SK-N-DZ (cell line): ENCODE results near the gene TFAP2A.

ENCODE experiments used
- DNase-seq: peaks from one replicate; pipeline ENCODE4 v3.0.0-alpha.2; 2015; ENCODE audit warnings: low spot score

Gene TFAP2A

DNA sequence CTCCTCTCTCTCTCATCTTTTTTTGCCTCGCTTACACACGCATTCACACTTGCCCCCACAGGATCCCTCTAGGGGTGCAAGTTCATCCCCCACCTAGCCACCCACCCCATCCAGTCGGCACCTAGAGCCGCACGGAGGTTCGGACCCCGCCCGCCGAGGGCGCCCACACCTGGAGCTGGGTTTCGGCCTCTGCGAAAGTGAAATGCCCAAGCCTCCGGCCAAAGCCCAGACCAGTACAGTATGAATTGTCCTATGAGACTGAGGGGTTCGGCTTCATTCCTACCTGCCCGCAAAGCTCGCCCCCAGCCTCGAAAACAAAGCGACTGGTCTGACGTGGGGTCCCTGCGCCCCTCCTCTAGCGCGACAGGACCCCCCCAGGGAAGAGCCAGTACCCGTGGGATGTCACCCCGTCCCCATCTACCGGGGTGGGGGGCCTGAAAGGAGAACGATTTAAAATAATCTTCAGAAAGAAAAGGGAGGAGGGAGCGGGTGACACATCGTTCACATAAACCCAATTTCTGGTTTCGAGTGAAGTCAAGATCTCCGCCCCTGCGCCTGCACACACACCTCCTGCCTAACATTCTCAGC lies 1.5 kb downstream of the TFAP2A start:
- DNase-seq, result no peak

DNA sequence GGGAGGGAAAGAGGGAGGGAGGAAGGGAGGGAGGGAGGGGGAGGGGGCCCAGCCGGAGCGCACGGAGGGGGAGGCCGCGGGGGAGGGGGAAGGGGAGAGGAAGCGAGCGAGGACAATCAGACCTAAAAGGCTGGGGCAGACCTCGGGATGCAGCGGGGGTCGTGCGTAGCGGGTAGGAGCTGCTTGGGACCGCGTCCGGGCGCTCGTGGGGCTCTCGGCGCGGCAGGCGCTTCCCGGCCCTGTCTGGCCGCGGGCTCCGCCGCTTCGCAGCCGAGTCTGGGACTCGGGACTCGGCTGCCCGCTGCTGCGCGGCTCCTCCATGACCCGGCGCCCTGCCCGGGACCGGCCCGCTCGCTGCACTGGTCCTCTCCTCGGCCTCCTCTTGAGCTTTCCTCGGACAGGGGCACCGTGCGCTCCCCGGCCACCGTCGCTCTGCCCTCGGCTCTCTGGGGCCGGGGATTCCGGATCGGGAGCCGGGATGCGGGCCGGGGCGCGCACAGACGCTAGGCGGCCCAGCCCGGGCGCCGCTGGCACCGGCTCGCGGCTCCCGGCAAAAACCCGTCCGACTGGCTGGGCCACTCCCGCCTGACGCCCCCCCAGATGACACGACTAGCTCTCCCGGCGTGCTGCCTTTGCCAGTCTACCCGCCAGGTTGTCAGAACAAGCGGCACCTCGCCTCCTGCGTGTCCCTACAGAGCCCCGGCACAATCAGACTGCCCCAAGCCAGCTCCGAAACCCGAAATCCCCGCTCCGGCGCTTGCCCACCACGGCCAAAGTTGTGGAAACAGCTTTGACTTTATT lies 2.2 kb downstream of the TFAP2A start:
- no peak for DNase-seq

DNA sequence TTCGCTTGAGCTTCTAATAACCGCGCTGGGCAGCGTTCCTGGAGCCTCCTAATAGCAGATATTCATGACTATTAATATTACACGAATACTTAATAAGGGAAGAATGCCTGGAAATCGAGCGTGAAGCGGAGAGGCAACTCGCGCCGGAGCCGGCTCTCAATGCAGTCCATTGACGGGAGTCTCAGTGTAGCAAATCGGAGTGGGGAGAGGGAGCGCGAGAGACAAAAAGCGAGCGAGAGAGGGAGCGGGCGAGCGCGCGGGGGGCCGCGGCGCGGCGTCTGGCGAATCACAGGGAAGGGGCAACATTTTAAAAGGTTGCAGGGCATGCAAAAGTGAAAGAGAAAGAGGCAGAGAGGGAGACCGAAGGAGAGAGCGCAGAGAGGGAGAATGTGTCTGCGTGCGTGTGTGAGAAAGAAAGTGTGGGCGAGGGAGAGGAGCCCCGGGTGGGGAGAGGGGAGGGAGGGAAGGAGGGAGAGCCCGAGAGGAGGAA lies 2.9 kb downstream of the TFAP2A start:
- no peak for DNase-seq

DNA sequence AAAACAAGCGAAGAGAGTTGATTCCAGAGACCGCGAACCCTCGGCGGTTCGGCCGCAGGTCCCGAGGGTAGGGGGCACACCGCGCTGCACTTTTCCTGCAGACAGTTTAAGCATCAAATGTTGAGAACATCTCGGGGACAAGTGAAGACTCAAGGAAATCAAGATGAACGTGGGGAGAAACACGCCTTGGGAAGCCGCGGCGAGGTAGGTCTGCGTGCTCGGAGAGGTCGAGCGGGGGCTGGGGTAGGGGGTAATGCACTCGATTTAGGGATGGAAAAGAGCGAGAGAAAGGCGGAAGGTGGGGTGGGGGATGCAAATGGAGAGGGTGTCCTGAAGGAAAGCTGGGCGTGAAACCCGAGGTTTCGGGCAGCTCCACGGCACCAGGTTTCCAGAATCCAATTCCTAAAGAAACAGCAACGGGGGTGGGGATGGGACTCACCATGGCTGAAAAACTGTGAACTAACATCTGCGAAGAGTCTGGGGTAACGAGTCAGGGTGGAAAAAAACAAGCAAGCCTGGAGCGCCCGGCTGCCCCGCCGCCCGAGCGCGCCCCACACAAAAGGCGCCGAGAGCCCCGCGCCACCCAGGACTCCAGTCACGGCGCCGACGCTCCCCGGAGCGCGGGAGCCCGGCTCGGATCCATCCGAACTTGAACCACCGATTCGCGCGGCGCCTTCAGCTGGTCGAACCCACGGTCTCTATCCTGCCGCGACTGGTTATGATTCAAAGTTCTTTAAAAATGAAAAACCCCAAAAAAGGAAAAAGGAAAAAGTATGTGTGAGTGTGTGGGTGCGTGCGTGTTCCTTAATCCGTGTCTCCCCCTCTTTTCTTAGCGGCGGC lies 3.5 kb downstream of the TFAP2A start:
- no peak for DNase-seq

DNA sequence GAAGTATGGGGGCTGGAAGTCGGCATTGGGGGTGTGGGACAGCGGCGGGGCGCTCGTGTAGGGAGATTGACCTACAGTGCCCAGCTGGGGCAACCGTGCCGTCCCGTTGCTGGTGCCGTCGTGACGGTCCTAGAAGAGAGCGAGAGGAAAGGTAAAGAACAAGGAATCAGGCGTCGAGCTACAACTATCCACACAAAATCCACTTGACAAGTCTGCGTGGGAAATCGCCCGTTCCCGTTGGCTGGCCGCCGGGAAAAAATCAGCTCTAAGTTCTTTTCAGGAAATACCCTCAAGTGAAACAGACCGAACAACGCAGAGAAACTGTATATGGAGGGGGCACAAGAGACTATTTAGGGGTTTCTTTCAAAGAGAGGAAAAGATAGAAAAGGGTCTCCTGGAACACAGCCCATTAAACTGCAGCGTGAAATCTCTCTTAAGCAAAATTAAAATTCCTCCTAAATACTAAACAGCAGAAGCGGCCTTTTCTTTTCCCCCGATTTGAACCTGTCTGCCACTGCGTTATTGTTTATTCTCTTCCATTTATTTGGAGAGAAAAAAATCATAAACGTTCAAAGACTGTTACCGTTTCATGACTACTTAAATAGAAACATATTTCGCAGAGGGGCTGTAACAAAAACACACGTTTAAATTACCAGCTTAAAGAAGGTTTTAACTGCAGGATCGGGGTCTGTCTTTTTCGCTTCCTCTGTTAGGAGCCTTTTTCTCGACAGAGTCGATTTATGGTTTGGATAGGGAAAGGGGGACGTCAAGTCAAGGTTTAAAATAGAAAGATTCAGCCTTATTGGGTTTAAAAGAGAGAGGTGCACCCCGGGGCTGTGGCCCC lies 4.4 kb downstream of the TFAP2A start:
- DNase-seq, result no peak

DNA sequence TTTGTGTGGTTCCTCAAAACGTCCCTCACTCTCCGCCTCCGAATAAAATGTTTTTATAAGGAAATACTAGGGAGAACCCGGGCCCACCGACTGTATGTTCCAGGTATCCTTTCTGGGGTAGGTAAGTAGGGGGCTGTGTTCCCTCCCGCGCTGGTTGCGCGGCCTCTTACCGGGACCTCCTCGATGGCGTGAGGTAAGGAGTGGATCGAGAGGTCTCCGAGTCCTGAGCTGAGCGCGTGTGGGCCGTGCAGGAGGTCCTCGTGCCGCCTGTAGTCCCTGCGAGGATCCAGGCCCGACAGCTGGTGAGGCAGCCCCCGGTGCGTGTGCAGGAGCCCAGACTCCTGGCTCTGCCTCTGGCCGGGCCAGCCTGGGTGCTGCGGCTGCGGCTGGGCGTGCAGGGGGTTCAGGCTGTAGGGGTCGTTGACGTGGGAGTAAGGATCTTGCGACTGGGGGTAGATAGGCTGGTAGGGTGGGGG lies 5.1 kb downstream of the TFAP2A start:
- DNase-seq, result no peak

DNA sequence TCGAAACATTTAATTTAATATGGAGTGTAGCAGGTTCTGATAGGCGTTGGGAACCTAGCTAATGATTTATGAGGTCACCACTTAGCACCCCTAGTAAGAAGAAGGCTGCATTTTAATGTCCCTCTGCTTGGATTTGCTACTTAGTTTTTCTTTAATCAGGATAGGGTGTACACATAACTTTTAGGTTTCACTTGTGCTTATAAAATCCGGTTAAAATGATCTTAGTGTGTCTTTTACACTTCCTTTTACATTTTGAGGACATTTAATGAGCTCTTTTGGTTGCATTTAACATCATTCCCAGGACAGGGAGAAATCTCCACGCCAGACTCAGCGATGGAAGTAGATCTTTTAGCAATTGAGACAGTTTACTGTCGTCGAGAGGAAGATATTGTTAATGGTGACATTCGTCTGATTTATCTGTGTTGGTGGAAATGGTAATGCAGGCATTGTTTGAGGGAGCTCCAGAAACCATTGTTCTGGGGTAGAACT lies 5.6 kb downstream of the TFAP2A start:
- DNase-seq, result no peak

DNA sequence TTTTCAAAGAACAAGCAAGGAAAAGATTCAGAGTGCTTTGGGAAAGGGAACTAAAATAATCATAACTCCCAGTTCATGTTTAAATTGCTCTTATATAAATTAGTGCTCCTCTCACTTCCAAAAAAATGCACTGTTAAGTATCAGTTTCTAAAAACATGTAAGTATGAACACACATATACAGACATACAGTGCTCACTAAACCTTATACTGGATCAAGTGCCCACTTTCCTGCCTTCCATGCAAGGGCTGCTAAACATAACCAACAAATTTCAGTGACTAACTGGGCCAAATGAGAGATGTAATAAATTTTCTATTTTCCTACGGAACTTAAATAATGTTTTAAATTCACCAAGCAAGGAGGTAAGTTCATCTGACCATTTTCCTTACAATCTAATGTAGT lies 6.4 kb downstream of the TFAP2A start:
- no peak for DNase-seq

DNA sequence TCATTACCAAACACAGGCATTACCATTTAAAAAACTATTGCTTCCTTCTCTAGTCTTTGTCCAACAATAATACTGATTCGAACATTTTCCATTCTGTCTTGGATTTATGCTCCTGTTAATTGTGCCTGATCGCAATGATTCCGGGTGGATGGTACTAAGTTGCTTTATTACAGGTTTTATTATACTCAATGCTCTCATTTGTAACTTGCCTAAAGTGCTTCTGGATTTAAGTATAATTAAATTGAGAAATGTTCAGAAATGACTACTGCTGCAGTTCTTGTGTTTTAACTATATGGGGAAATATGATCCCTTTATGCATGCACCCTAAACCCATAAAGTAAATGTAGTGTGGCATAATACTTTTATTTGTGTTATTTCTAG lies 7.2 kb downstream of the TFAP2A start:
- DNase-seq, result no peak

DNA sequence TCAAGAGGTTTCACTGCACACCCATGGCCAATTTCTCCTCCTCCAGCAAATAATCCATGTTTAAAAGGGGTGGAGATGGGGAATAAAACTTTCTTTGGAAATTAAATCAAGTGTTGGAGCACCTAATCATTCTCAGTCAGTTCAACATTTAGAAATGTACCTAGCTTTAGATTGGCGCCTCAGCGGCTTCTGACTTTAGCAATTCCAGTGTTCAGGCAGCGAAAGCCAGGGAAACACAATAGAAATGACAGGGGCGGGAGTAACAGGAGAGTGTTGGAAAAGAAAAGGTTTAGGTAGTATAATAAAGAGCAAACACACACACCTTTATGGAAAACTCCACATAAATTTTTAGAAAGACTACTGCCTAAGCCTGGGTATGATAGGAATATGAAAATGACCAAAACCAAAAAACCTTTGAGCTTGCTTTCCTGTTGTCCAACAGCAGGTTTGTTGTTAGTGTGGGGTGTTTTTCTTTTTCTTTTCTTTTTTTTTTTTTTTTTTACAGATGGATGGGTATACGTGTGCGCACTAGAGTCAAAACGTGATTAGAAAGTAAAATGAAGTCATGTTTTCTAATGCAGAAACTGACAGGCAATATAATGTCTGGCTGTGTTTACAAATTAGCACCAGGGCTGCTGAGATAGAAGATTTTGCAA lies 7.7 kb downstream of the TFAP2A start:
- no peak for DNase-seq

DNA sequence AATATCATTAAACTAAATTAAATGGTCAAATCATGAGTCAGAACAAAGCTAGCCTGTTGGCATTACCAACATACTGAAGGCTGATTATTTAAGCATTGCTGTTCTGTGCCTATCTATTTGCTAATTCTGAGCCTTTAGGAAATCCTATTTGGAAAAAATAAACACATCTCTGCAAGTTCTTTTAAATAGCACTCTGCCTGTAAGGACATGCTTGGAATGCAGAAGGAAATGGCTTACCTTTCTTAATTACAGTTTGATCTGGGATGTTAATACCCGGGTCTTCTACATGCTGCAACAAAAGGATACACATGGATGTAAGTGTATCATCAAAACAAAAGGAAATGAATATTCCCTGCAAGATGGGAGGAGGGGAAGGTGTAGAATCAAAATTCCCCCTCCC lies 8.3 kb downstream of the TFAP2A start:
- DNase-seq, result no peak

DNA sequence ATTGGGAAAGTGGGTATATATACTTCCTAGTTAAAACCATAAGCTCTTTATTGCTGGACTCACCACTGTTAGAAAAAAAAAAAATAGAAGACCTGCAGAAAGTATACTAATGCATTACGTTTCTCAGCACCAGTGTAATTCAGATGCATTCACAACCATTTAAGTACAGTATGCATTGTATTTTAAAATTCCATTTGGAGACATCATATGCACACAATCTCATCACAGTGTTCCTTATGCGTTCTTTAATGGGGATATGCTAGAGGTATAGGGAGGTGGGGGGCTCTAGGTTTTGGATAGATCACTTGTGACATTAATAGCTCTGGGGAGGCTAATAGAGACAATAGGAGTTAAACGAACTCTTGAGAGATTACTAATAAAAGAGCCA lies 9.4 kb downstream of the TFAP2A start:
- no peak for DNase-seq

DNA sequence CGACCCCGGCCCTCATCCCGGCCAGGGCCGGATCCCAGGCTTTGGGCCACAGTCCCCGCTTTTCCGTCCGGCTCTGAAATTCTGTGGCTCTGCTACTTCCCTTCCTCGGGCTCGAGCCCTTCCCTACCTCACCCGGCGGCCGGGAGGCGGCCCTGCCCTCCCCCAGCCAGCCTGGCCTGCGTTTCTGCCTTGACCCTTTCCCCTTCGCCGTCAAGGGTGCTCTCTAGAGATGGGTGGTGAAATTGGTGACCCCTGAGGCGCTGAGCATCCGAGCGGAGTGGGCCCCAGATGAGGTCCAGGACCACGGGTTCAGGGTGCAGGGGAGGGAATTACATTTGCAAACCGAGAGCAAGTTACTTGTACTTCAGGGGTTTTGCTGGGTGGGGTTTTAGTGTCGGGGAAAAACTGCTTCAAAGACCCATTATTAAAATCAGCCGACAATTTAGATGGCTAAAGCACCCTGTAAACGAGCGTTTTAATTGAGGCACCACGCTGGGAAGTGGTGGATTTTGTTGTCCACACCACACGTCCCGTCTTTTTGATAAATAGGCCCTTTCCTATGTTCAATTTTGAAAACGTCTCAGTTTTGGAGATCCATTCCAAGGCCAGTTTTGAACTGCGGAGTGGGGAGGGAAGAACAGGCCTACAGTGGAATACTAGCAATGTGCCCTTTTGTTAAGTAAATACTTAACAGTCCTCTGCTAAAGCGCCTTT lies 9.9 kb downstream of the TFAP2A start:
- DNase-seq, result no peak

DNA sequence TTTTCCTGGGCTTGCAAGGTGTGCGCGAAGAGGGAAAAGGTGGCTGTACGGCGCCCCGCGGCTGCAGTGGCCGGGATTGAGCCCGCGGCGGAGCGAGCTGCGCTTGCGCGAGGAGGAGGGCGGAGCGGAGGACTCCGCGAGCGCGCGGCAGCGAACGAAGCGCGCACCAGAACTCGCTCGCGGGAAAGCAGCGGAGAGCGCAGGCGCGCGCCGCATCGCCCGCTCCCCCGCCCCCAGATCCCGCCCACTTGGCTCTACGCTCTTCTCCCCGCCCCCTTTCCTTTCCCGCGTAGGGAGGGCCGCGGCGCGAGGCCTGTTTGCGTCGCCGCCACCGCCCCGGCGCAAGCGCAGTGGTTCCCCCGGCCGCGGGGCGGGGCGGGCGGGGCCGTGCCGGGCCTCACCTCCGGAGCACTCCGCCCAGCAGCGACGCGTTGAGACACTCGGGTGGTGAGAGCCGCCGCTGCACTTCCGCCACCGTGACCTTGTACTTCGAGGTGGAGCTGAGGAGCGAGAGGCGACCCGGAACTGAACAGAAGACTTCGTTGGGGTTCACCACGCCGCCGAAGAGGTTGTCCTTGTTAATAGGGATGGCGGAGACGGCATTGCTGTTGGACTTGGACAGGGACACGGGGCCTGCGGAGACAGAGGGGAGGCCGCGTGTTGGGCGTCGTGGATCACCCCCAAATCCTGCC lies 10.6 kb downstream of the TFAP2A start:
- DNase-seq, result peak; percentile 72

DNA sequence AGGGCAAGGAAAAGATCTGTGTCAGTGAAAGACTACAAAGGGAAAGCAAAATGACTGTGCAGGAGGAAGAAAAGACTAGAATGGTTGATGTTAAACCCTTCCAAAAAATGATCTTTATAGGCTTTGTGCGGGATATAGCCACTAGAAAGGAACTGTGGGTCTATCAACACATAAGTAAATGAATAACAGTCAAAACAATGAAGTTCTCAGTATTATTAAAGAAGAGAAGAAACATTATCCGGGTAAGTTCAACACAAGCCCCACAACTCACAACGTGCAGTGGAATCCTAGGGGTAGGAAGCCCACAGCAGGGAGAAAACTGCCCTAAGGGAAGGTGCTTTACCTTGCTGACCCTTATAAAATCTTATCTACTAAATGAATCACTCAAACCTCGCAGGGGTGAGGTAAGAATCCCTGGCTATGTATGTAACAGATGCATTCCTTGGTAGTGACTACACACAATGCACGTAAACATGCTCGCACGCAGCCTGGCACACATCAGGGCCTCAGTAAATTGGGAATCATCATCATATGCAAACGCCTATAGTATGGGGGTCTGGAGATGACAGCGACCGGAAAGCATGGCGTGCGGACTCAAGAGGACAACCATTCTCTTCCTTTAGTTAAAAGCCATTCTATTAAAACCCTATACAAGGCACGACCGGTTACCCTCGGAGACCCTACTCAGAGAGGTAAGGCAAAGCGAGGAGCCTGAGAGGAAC lies 11.3 kb downstream of the TFAP2A start:
- no peak for DNase-seq

DNA sequence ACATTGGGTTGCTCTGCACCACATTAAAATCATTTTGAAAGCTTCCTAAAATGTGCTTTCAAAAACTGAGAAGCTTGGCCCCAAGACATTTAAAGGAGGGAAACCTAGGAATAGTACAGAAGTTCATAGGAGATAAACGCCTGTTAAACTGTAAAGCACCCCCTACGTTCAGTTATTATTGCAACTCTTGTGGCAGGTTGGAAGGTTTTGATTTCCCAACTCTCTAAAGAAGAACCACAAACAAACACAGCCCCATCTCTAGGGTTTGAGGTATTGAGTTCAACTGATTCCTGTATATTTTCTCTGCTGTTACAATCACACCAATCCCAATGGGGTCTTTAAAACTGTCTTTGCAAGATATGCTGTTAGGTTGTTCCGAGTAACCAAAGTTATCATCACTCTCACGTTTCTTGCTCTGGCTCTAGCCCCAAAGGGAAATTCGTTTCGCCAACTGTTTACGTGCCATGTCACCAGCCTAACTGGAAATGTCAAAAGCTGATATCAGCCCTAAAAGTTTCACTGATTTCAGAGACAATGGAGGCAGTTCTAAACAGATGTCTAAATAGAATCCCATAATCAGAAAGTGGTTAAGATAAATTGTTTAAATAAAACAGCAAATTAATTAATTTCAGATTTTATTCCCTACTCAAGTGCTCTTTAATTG lies 12.1 kb downstream of the TFAP2A start:
- no peak for DNase-seq

DNA sequence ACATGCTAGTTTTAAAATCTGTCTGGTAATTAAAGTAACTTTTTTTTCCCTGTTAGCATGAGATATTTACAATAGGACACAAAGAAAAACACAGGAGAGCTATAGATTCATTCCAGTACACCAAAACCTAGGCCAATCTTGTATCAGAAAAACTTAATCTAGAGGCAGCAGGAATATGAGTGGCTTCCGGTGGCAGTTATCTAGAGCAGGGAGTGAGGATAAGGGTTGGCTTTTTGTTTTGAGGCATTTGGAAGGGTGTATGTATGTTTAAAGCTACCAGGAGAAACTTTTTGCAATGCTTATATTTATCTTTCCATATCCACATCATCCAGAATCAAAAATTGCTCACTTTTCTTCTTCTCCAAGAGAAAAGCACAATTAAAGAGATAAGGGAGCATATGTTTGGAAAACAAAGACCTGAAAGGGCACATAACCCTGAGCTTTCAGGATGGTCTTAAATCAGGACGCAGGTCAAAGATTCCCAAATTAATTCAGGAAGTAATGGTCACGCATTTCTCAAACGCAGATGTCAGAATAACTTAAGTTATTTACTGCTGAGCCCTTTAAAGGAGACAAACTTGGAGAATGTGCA lies 13.1 kb downstream of the TFAP2A start:
- no peak for DNase-seq

DNA sequence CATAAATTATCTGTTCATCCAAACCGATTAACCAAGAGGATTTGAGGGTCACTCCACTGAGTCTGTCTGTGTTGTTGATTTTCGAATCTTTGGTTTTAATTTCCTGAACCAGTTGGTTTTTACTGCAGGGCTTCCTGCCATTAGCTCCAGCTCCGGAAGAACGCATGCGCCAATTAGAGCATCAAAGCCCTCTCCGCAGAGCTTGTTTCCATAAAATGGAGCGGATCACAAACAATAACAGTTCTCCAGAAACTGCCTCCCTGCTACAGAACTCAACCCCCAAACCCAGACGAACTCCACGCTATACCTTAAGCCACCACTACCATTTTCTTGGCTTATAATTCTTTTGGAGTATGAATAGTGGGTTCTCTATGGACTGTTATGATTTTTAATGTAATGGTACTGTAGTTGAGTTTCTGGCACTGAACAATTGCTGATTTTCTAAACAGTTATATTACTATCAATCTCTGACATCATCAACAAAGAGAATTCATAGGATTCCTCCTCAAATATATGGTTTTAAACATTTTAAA lies 13.8 kb downstream of the TFAP2A start:
- no peak for DNase-seq
